Kidney (tissue), 22 donors: ENCODE measurements around the gene ASPHD2. TPM values are rescaled to one million over a fixed set of nuclear protein-coding genes. Genes with fewer than 3 reads are reported as not detected.

Experiments
- DNase-seq, 5 donors: peaks; one replicate each; pipeline ENCODE4 v3.0.0-alpha.2; 2013 to 2020
- FAIRE-seq: peaks from 2 replicates; lab custom pipeline; 2012; peaks lifted over from hg19 to GRCh38; lab: Jason Lieb, UNC
- H3K27ac ChIP-seq, 2 donors: one replicate each; pipeline ENCODE4 v1.7.0; 2013; ENCODE audit warnings: low read depth in 2 of 2, low read length in 2 of 2, inconsistent platforms in 1 of 2
- H3K27me3 ChIP-seq: one replicate; pipeline ENCODE4 v1.7.1; 2013; ENCODE audit warnings: low read length, inconsistent platforms; ENCODE audit not compliant: control insufficient read depth, insufficient read depth
- H3K36me3 ChIP-seq, 3 donors: one replicate each; pipeline versions ENCODE4 v1.7.0 to v1.7.1; 2013; ENCODE audit warnings: low read length in 3 of 3, control low read depth in 1 of 3, inconsistent platforms in 1 of 3; ENCODE audit not compliant: insufficient read depth in 3 of 3, control insufficient read depth in 2 of 3
- H3K4me1 ChIP-seq, 3 donors: one replicate each; pipeline versions ENCODE4 v1.7.0 to v1.7.1; 2013; ENCODE audit warnings: low read length in 3 of 3, inconsistent platforms in 1 of 3, low read depth in 1 of 3; ENCODE audit not compliant: control insufficient read depth in 2 of 3, insufficient read depth in 2 of 3
- H3K4me3 ChIP-seq, 3 donors: one replicate each; pipeline versions ENCODE4 v1.7.0 to v1.8.1; 2013; ENCODE audit warnings: low read length in 3 of 3, control low read depth in 1 of 3, inconsistent platforms in 1 of 3
- H3K9ac ChIP-seq, 3 donors: one replicate each; pipeline versions ENCODE4 v1.7.0 to v1.7.1; 2013; ENCODE audit warnings: low read length in 3 of 3, control low read depth in 1 of 3, inconsistent platforms in 1 of 3
- H3K9me3 ChIP-seq, 3 donors: one replicate each; pipeline versions ENCODE4 v1.7.0 to v1.7.1; 2013; ENCODE audit warnings: low read length in 3 of 3, control low read depth in 1 of 3, inconsistent platforms in 1 of 3; ENCODE audit not compliant: control insufficient read depth in 2 of 3, insufficient read depth in 1 of 3
- intact Hi-C: fragments of 100-400 bp; cut with DNase I; formaldehyde crosslinking; loops from one replicate; pipeline ENCODE4 v1.11.1; 2022
- long read RNA-seq, 10 donors: library from polyadenylated mRNA in 1 of 10; unstranded in 1 of 10; transcript quantifications; one replicate each; pipeline ENCODE4 v2.0.0 and lab custom pipeline, GENCODE V29; 2021 to 2026
- polyA plus RNA-seq: library from polyadenylated mRNA; stranded (reverse); fragments of 350-450 nt; fragmentation: Illumina TruSeq; extraction: RNeasy Lipid Tissue Mini Kit (QIAGEN cat#74804); gene quantifications from one replicate; pipeline ENCODE4 v1.2.3, GENCODE V29; 2014; ENCODE audit warnings: low read depth, low replicate concordance; ENCODE audit not compliant: insufficient read depth
- total RNA-seq: library from RNA; stranded (reverse); fragmentation: NEBNext Ultra II Directional; extraction: Animal tissue kit (Norgen Biotek cat#: 25700); gene quantifications from one replicate; pipeline ENCODE4 v1.2.1, GENCODE V29; 2021
- TF ChIP-seq, protein P1 (sequence below): IDR thresholded peaks from 3 replicates; pipeline ENCODE4 v1.5.1; 2012; ENCODE audit warnings: mild to moderate bottlenecking, moderate library complexity, borderline replicate concordance; ENCODE audit not compliant: insufficient read depth; ENCODE audit errors: extremely low read depth
- donor health status: control.
- donor health status: control.
- donor health status: control.
- donor health status: control.
- donor health status: control.
- donor health status: DM: yes; HTN: yes; CAD: no.
- donor health status: Normal renal cell carcinoma (clear cell type).

ASPHD2 gene, protein sequence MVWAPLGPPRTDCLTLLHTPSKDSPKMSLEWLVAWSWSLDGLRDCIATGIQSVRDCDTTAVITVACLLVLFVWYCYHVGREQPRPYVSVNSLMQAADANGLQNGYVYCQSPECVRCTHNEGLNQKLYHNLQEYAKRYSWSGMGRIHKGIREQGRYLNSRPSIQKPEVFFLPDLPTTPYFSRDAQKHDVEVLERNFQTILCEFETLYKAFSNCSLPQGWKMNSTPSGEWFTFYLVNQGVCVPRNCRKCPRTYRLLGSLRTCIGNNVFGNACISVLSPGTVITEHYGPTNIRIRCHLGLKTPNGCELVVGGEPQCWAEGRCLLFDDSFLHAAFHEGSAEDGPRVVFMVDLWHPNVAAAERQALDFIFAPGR
- 4.5 TPM for total RNA-seq
- 3.3 TPM for polyA plus RNA-seq
- long read RNA-seq, donor 1: 0 reads
- long read RNA-seq, donor 2, partial matches to known transcripts: 0 of 1 reads
- long read RNA-seq, donor 2, other reads (novel, unspliced or antisense): 0 of 1 reads
- long read RNA-seq, donor 3, partial matches to known transcripts: 0 of 6 reads
- long read RNA-seq, donor 3, other reads (novel, unspliced or antisense): 6 of 6 reads
- long read RNA-seq, donor 4: 0 reads
- long read RNA-seq, donor 5: 0 reads
- long read RNA-seq, donor 6: 0 reads
- long read RNA-seq, donor 7, transcript ASPHD2-201 (4 exons, 3,357 nt): major isoform, 5 of 8 reads
- long read RNA-seq, donor 7, partial matches to known transcripts: 2 of 8 reads
- long read RNA-seq, donor 7, other reads (novel, unspliced or antisense): 1 of 8 reads
- long read RNA-seq, donor 8, partial matches to known transcripts: 0 of 2 reads
- long read RNA-seq, donor 8, other reads (novel, unspliced or antisense): 0 of 2 reads
- long read RNA-seq, donor 9: 0 reads
- long read RNA-seq, donor 10, partial matches to known transcripts: 7 of 7 reads
- long read RNA-seq, donor 10, other reads (novel, unspliced or antisense): 0 of 7 reads

DNA sequence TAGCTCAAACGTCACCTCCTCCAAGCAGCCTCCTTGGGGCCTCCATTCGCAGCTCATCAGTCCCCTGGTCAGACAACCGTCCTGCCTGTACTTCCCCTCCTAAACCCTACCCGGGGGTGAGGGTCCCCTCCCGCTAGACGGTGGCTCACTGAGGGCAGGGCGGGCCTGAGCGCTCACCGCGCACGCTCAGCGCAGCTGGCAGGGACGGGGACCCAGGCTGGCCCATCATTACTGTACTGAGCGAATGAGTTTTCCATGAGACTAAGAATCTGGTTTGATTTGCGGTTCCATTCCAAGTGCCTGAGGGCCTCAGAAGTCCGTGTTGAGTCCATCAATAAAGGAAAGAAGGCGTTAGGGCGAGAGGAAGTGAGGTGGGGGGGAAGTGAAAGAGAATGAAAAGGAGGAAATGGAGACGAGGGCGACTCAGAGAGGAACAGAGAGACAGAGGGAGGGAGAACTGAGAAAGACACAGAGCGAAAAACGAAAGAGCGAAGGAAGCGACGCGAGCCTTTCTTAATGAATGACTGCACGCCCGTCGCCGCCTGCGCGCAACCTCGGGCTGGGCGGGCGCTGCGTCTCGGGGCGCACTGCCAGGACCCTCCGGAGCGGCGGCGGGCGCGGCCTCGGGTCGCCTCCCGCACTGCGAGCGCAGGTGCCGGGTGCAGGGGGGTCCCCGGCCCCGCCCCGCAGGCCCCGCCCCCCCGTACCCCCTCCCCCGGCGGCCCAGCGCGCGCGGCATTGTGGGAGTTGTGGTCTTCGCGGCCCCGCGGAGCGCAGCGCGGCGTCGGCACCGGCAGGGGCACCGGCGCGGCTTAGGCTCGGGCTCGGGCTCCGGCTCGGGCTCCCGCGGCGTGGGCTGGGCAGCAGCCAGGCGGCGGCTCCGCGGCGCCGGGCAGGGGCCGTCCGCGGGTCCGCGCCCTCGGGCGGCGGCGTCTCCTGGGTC, at the start of gene ASPHD2:
ASPHD2 (plus strand) TSS at position 746 of the 943 bp plus-strand sequence. CDS start 4,356 bp downstream, outside the sequence.
- peaks cover 0 to 12% (median 2%) of the 10 kb centered on the region in 3 donors for H3K4me1 ChIP-seq
- DNase-seq (peak; percentile 67 to 83 (median 77)), FAIRE-seq (no peak)
- H3K9me3 ChIP-seq: no peaks in the 10 kb centered on the region
- intact Hi-C loops: no loop called here
- H3K9ac ChIP-seq: peak within 1 kb of the TSS; percentile 17 to 79 (median 43)
- H3K4me3 ChIP-seq: peak within 1 kb of the TSS; percentile 63 to 94 (median 85)
- TF ChIP-seq, protein P1, sequence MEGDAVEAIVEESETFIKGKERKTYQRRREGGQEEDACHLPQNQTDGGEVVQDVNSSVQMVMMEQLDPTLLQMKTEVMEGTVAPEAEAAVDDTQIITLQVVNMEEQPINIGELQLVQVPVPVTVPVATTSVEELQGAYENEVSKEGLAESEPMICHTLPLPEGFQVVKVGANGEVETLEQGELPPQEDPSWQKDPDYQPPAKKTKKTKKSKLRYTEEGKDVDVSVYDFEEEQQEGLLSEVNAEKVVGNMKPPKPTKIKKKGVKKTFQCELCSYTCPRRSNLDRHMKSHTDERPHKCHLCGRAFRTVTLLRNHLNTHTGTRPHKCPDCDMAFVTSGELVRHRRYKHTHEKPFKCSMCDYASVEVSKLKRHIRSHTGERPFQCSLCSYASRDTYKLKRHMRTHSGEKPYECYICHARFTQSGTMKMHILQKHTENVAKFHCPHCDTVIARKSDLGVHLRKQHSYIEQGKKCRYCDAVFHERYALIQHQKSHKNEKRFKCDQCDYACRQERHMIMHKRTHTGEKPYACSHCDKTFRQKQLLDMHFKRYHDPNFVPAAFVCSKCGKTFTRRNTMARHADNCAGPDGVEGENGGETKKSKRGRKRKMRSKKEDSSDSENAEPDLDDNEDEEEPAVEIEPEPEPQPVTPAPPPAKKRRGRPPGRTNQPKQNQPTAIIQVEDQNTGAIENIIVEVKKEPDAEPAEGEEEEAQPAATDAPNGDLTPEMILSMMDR: no peak
- peak within 1 kb of the TSS; percentile 53 to 57 for H3K27ac ChIP-seq
- H3K36me3 ChIP-seq: no peaks in the 10 kb centered on the region
- H3K27me3 ChIP-seq: no peaks in the 10 kb centered on the region

DNA sequence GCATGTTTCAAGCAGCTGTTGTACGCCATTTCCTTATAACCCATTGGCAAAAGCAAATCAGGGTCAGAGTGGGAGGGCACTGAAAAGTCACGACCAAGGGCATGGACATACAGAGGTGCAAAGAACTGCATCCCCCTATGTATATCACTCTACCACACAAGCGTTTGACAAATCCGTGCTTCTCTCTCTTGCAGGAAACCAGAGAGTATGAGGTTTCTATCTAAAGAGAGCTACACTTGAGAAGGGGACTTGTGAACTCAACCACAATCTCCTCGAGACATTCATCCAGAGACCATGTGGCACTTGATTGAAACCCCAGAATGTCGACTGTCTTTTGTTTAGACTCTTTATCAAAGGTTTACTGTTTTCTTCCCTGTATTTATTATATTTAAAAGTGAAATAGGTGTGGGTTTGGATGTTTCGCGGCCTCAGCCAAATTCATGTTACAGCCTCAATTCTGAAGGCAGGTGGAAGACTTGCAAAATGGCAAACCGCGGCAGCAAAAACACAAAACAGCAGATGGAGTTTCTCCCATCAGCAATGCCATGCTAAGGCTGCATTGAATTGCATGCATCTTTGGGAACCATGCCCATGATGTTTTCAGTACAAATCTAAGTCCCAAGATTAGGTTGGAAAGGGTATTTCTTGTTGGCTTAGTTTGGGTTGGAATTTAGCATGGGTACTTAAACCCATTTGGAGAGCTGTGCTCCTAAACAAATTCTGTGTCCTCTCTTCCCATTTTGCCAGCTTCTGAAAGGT, 48.8 kb upstream of the ASPHD2 start:
- no peak overlapping the region for H3K9ac ChIP-seq
- H3K4me1 ChIP-seq: no peaks in the 10 kb centered on the region
- H3K27me3 ChIP-seq: no peaks in the 10 kb centered on the region
- H3K9me3 ChIP-seq: no peaks in the 10 kb centered on the region
- TF ChIP-seq, protein P1: no peak
- no peaks in the 10 kb centered on the region for H3K36me3 ChIP-seq
- no peak for FAIRE-seq
- intact Hi-C loops: no loop called here
- H3K27ac ChIP-seq: no peak overlapping the region
- DNase-seq: no peak
- H3K4me3 ChIP-seq: no peak overlapping the region

- no peak overlapping the region for H3K4me3 ChIP-seq
- H3K4me1 ChIP-seq: no peaks in the 10 kb centered on the region
- H3K9ac ChIP-seq: no peak overlapping the region
- intact Hi-C loops: no loop called here
- H3K9me3 ChIP-seq: no peaks in the 10 kb centered on the region
- FAIRE-seq (no peak), DNase-seq (no peak)
- TF ChIP-seq, protein P1: no peak
- H3K27me3 ChIP-seq: no peaks in the 10 kb centered on the region
- no peak overlapping the region for H3K27ac ChIP-seq
- H3K36me3 ChIP-seq: no peaks in the 10 kb centered on the region
Observed at GRCh38 chr22:26382782-26383181, 46.3 kb upstream of the ASPHD2 start.
